PC-9 (cell line): ENCODE data around the gene LRMDA.

ENCODE experiments used
- CTCF ChIP-seq: fragments of 200-600 bp; sonication (generic); conservative IDR thresholded peaks from 2 replicates; pipeline ENCODE4 v1.6.1; 2017; ENCODE audit warnings: mixed run types, antibody characterized with exemption, mild to moderate bottlenecking, moderate library complexity
- EZH2 ChIP-seq: fragments of 200-600 bp; sonication (generic); IDR thresholded peaks from 2 replicates; pipeline ENCODE4 v1.8.0; 2017; ENCODE audit warnings: antibody characterized with exemption, low read depth

DNA sequence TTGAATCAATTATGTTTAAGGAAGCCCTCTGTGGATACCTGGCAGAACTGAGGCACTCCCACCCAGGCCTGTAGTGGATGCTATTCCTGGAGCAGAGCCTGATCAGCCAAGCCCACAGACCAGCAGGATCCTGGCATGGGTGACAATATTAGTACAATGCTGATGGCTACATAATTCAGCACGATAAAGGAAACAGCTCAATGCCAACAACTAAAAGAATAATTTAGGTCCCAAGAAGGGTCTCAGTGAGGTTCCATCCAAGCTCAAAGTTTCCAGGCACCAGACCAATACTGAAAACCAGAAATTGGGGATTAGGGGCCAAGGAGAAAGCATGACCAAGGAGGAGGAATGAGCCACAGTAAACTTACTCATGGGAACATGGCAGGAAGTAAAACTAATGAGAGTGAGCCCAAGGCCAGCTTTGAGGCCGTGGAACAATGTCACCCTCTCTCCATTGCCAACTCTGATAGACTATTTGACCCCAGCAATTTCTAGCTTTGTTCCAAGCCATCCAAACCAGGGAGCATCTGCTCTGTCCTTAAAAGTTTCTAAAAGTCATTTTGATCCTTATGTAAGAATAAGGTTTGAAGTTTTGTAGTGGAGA is 1123.7 kb downstream of the LRMDA start:
- no peak for TF ChIP-seq CTCF
- TF ChIP-seq EZH2 = no peak
